GM19468 (cell line): Measurements from ENCODE around the gene CAPNS2.
"Not testable (repeated sequence)": the region's sequence is repeated elsewhere in the genome, so short reads cannot be mapped to it uniquely, and the experiment has no call there.

Experiments used
- ATAC-seq: cut with Tn5 transposase; IDR thresholded peaks from one replicate; pipeline ENCODE4 v1.9.1; 2021; ENCODE audit warnings: mild to moderate bottlenecking, moderate library complexity, moderate number of reproducible peaks; ENCODE audit not compliant: unreplicated experiment; ENCODE audit errors: extremely low read depth

The CAPNS2 gene

DNA sequence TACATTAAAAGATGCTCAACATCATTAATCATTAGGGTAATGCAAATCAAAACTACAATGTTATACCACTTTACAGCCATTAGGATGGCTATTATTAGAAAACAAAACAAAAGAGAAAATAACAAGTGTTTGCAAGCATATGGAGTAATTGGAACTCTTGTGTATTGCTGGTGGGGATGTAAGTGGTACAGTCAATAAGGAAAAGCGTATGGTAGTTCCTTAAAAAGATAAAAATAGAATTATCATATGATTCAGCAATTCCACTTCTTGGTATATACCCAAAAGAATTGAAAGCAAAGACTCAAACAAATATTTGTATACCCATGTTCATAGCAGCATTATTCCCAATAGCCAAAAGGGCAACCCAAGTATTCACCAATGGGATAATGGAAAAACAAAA is 1.4 kb upstream of the CAPNS2 start:
- no peak for ATAC-seq

DNA sequence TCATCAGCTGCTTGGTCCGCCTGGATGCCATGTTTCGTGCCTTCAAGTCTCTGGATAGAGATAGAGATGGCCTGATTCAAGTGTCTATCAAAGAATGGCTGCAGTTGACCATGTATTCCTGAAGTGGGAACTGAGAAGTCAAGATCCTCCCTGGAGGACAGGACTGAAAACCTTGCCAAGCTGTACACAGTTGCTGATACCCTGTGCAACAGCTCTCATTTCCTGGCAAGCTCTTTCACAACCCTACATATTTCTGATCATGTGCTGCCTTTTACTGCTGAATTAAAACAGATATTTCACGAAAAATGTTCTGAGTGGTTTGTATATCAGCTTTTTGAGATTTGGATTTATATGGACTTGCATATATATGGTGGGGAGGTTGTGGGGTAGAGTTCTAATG is 898 bp downstream of the CAPNS2 start:
- no peak for ATAC-seq

DNA sequence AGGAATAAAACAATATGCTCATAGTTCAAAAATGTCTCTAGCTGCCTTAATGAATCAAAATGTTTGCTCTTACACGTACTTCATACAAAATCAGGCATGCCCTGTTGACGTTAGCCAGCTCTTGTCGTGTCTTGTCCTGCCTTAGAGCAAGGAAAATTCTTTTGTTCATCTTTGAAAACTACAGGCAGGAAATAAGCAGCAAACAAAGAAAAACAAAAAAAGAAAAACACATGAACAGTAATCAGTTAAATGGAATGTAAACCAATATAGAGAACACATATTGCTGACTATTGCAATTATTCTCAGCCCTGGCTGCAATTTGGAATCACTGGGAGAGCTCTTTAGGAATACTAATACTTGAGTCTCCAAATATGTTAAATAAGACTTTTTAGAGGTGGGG is 1.7 kb downstream of the CAPNS2 start:
- no peak for ATAC-seq

DNA sequence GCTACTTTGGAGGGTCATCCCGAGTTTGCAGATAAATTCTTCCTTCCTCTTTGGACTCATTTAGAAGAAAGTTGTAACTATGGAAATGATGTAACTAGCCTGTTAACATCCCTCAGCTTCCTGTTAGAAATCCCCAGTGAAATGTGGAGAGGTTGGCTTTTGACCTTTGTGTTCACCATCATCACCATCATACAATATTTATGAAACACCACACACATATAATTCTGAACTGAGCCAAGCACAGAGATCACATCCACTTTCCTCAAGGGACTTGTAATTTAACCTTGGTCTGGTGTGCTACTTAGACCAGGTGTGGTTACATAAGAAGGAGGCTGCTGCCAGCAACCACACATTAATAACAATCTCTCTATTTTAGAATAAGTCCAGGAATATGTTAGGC is 2.5 kb downstream of the CAPNS2 start:
- ATAC-seq, result no peak

DNA sequence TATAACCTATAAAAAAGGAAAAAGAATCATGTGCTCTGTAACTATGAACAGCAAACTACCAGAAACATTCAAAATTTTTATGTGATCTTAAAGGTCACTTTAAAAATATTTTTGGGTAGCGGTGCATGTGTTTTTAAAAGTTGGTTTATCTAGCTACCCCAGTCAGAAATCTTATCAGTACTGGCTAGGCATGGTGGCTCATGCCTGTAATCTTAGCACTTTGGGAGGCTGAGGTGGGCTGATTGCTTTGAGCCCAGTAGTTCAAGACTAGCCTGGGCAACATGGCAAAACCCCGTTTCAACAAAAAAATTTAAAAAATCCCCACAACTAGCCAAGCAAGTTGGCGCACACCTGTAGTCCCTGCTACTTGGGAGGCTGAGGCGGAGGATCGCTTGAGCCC is 3.7 kb downstream of the CAPNS2 start:
- no peak for ATAC-seq

DNA sequence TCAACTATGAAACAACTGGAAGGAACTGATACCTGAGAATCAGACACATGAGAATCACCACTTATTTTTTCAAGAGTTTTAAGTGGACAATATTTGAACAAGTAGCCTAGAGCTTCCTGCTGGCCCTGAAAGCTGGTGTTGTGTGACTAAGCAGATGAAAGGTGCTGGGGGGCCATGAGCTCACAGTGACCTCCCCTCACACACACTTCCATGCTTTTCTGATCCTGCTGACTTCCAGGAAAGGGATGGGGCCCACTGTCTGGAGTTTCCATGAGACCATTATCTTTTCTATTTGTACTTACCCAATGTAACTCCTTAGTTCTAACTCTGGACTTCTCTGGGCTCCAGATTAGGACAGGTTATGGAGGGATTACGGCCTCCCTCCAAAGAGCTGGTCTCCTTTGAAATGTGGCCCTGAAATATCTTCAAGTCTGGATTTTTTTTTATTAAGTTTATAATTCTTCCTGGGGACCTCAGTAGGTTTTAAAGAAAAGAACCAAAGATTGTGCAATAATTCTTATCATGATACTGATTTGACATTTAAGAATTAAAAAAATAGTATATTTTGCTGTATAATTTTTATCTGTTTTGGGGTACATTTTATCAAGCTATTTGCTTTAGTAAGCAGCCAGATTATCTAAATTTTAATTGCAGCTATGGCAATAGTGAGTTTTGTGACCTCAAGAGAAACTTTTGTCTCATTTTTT is 4.9 kb downstream of the CAPNS2 start:
- ATAC-seq, result no peak

DNA sequence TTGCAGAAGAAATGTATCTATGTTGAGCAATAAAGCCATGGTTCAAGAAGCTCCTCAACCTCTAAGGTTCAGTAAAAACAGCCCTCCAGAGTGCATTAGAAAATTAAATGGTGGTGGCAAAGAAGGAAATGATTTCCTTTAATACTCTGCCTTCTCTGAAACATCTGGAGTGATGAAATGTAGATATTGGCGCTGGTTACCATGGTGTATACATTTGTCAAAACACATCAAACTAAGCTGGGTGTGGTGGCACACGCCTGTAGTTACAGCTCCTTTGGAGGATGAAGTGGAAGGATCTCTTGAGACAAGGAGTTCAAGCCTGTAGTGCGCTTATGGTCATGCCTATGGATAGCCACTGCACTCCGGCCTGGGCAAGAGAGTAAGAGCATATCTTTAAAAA is 6.0 kb downstream of the CAPNS2 start:
- ATAC-seq, result no peak

DNA sequence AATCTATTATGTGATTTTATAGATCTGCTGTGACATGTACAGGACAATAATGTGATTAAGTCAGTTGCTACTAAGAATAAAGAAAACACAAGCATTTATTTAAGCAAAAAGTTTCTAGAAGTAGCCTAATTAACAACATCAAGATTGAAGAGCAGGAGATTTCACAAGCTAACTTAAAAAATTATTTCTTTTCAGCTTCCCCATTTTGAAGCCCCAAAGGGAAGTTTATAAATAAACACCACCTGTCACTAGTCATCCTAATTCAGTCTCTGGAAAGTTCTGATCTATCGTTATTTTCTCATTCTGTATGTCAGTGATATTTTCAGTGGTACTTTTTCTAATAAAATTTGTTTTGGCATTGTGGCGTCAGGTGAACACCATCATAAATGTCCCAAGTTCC is 8.3 kb downstream of the CAPNS2 start:
- ATAC-seq, result no peak

DNA sequence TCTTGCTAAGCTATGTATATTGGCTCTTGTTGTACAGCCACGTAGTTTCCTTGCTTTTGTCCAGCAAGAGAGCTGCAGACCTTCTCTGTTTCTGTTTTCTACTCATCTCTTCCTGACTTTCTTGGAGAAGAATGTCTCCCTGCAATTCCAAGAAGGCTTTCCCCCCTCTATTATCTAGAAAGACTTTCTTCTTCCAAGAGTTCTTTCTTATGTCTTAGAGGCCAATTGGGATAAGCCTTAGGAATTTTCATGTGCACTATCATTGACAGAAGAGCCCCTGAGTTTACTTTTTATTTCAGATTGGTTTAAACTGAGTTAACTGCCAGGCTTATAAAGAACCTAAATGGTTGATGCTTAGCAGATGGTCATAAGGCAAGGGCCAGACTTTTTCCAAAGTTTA is 9.0 kb downstream of the CAPNS2 start:
- ATAC-seq, result no peak

DNA sequence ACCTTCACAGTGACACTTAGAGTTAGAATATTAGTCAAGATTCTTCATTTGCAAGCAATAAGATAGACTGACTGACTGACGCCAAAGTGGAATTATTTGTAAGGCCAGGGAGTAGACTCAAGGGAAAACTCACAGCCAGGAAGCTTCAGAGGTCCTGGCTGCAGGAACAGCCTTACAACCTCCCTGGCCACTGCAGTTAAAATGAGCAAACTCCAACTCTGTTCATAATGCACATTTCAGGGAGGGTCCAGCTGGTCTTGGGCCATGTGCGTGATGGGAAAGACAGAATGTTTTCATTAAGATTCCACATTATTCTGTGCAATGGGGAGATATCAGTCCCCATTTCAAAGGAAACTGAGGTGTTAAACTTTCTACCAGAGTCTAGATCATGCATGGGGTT is 9.9 kb downstream of the CAPNS2 start:
- no peak for ATAC-seq

DNA sequence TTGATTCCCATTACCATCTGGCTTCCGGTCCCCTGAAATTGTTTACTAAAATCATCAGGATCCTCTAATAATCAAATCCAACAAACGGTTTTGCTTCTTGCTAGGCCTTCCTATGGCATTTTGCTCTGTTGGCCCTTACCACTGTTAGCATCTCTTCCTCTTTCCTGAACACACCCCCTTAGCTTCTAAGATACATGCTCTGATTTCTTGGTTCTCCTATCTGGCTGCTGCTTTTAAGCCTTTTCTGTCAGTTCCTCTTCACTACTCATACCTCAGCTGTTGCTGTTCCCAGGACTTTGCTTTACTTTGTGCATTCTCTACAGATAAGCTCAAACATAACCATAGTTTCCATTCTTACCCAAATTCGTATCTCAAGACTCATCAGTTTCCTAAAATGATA is 11.4 kb downstream of the CAPNS2 start:
- ATAC-seq, result no peak

DNA sequence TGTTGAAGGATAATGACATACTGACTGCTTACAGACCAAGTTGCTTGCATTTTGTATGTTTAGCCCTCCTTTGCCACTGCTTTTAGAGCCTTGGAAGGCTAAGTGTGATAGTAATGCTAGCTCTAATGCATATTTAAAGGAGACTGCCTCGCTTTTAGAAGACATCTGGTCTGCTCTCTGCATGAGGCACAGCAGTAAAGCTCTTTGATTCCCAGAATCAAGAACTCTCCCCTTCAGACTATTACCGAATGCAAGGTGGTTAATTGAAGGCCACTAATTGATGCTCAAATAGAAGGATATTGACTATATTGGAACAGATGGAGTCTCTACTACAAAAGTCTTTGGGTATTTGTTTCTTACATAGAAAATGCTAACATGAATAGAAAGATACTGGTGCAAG is 19.1 kb downstream of the CAPNS2 start:
- ATAC-seq, result no peak

DNA sequence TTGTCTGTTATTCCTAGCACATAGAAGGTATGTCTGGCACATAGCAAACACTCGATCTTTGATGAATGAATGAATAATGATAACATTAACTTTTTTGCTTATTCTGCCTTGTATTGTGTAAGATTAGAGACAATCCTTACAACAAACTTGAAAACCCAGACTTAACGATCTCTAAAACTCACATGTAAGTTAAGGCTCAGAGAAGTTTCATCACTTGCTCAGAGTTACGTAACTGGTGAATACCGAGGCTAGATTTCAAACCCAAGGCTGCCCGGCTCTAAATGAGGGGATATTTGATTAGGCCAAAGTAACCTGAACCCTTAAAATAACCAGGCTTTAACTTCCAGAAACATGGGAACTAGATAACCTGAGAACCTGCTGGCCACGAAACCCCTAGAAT is 22.3 kb downstream of the CAPNS2 start:
- no peak for ATAC-seq

DNA sequence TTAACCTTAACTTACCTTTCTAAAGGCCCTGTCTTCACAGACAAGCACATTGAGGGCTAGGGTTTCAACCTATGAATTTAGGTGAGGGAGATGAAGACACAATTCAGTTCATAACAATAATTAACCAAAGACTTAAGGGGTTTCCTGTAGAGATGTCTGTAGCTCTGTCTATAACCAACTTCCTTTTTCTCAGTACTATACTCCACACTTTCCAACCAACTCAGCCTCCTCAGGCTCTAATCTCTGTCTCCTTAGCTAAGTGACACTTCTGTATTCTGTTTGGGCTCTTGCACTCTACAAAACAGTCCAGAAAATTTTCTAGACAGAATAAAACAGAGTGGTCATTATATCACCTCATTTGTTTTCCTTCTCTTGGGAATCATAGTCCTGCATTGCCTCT is 25.8 kb downstream of the CAPNS2 start:
- no peak for ATAC-seq

DNA sequence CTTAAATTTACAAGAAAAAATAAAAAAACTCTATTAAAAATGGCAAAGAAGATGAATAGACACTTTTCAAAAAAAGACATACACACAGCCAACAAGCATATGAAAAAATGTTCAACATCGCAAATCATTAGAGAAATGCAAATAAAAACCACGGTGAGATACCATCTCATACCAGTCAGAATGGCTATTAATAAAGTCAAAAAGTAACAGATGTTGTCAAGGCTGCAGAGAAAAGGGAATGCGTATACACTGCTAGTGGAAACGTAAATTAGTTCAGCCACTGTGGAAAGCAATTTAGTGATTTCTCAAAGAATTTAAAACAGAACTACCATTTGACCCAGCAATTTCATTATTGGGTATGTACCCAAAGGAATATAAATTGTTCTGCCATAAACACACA is 31.4 kb downstream of the CAPNS2 start:
- ATAC-seq, result no peak

DNA sequence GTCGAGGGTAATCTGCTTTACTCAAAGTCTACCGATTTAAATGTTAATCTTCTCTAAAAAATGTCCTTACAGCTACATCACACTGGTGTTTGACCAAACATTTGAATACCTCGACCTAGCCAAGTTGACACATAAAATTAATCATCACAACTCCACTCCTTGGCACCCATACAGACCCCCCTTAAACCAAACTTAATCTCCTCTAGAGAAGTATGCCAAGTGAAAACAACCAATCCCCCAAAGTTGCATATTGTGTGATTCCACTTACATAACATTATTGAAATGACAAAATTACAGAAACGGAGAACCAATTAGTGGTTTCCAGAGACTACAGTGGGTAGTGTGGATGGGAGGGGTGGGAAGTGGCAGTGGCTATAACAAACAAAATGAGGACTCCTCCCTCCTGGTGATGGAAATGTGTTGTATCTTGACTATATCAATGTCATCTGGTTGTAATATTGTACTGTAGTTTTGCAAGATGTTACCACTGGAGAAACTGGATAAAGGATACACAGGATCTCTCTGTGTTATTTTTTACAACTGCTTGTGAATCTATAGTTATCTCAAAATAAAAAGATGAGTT is 39.4 kb downstream of the CAPNS2 start:
- ATAC-seq, result no peak

DNA sequence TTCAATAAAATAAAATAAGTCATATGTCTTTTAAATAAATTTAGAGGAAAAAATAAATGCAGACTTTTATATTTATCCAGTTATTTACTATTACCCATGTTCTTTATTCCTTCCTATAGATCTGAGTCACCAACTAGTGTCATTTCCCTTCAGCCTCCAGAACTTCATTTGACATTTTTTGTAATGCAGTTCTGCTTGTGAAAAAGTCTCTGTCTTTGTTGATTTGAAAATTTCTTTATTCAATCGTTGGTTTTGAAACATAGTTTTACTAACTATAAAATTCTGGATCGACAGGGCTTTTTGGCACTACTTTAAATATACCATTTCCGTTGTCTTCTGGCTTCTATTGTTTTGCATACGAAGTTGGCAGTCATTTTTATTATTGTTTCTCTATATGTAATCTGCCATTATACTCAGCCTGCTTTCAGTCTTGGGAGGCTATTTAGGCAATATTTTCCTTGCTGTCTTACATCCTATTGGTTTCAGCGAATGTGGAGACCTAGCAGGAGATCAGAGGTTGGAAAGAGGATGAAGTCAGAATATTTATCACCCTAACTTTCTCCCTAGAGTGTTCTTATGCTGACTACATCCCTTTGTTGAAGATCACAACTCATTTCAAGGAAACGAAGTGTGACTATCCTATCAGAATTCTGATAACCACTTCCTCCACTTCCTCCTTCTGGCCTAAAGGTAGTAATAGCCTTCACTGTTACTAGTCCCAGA is 47.3 kb downstream of the CAPNS2 start:
- no peak for ATAC-seq

DNA sequence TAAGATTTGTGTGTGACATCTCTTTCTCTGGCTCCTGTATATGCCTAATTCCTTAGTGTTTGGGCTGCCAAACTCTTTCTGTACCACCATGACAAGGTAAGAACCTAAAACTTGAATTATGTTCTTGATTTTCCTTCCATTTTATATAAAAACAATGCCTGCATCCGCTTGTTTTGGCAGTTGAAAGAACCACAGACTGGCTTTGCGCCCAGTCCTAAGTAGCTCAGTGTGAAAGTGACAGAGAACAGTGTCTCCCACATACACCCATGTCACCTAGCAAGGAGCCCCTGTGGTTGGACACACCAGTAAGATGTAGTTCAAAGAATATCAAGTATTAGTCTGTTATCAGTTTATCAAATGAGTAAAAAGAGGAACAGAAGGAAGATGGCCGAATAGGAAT is 48.6 kb downstream of the CAPNS2 start:
- no peak for ATAC-seq

DNA sequence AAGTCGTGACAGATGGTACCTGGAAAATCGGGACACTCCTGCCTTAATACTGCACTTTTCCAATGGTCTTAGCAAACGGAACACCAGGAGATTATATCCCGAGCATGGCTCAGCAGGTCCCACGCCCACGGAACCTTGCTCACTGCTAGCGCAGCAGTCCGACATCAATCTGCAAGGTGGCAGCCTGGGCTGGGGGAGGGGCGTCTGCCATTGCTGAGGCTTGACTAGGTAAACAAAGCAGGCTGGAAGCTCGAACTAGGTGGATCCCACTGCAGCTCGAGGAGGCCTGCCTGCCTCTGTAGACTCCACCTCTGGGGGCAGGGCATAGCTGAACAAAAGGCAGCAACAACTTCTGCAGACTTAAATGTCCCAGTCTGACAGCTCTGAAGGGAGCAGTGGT is 49.2 kb downstream of the CAPNS2 start:
- not testable (repeated sequence) for ATAC-seq
